GM18870 (cell line): Measurements from ENCODE around the gene ATP9B.
"Not testable (repeated sequence)": the region's sequence is repeated elsewhere in the genome, so short reads cannot be mapped to it uniquely, and the experiment has no call there.

Experiments used
- ATAC-seq: cut with Tn5 transposase; IDR thresholded peaks from one replicate; pipeline ENCODE4 v1.9.1; 2021; ENCODE audit warnings: moderate library complexity; ENCODE audit not compliant: unreplicated experiment

ATP9B gene

DNA sequence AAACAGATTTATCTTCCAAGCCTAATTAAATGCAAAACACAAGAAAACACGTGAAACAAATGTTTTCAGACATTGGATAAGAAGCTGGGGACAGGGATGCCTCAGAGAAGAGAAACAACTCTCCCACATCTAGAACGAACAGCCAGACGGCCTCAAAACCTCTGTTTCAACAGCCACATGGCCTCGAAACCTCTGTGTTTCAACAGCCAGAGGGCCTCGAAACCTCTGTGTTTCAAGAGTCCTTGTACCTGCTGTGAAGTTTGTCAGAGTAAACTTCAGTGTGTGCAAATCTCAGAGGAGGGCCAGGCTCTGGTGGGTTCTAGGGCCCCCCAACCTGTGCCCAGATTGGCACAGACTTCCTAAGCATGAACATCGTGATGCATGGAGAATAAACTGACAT is 283.2 kb downstream of the ATP9B start:
- no peak for ATAC-seq

DNA sequence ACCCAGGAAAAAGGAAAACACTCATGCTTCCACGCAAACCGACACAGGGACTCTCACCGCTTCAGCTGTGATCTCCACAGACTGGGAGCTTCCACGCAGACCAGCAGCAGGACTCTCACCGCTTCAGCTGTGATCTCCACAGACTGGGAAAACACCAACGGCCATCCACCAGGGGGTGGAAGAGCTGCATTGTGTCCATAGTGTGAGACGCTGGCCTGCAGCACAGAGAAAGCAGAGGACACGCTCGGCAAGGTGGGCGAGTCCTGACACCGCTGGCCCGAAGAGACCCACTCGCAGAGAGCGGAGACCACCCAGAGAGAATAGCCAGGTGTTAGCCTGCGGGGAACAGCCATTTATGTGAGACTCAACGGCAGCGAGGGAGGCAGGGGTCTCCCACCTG is 284.1 kb downstream of the ATP9B start:
- no peak for ATAC-seq

DNA sequence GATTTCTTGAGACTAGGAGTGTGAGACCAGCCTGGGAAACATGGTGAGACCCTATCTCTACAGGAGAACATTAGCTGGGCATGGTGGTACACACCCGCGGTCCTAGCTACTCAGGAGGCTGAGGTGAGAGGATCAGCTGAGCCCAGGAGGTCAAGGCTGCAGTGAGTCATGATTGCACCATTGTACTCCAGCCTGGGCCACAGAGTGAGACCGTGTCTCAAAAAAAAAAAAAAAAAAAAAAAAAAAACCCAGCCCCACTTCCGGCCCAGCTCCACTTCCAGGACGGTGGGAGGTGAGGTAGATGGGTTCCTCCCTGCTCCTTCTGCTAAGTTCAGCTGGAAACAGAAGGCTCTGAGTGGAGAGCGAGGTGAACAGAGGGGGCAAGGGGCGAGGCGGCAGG is 285.2 kb downstream of the ATP9B start:
- ATAC-seq, result no peak

DNA sequence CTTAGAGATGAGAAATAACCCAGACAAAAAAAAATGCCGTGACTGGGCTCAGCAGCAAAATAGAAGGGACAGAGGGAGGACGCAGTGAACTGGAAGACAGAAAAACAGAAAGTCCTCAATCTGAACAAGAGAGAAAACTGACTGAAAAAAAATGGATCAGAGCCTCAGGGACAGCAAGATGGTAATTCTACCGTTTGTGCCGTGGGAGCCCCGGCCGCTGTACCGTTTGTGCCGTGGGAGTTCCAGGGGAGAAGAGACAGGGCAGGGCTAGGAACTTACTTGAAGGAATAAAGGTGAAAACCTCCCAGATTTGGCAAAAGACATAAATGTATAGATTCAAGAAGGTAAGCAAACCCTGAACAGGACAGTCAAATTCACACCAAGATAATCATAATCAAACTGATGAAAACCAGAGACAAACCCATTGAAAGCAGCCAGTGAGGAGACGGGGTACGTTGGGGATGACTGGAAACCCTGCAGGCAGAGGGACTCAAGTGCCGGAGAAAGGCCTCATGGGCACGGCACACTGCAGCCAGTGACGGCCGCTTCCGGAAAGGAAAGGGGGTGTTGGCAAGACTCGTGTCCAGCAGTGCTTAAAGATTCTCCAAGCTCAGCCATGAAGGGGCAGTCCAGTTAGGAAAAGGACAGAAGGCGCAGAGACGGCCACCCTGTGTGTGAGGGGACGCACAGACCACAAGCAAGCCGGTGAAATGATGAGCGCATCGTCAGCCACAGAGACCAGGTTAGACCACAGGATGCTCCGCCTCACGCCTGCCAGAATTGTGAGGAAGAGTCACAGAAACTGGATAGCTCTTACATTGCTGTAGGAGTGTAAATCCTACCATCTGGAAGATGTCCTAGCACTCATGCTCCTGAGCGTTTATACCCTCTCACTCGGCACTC is 286.5 kb downstream of the ATP9B start:
- peak; percentile 37 for ATAC-seq

DNA sequence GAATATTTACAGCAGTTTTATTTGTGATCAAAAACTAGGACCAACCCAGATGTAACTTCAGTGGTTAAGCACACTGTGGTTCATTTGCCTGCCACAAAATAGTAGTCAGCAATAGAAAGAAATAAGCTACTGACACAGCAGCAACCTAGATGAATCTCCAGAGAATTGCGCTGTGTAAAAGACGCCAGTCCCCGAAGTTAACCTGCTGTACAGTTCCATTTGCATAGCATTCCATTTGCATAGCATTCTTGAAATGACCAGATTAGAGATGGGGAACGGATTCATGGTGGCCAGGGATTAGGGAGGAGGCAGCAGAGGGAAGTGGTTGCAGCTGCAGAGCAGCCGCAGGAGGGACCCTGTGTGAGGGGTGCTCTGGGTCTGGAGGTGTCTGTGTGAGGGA is 287.2 kb downstream of the ATP9B start:
- ATAC-seq, result peak; percentile 86

DNA sequence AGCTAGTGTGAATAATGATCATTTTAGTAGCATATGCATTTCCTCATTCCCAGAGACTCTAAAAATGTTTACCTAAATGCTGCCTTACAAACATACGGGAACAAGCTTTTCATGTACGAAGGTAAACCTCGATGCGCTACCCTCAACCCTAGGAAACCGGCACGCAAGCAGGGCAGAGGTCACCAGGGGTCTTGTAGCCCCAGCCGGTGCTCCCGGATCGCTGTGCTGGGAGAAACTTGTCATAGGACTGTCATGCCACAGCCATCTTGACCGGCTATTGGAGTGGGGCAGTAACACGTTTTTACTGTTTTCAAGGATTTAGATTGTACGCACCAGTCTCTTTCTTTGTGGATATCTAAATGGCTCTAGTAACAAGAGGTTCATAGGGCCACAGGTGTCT is 291.7 kb downstream of the ATP9B start:
- no peak for ATAC-seq

DNA sequence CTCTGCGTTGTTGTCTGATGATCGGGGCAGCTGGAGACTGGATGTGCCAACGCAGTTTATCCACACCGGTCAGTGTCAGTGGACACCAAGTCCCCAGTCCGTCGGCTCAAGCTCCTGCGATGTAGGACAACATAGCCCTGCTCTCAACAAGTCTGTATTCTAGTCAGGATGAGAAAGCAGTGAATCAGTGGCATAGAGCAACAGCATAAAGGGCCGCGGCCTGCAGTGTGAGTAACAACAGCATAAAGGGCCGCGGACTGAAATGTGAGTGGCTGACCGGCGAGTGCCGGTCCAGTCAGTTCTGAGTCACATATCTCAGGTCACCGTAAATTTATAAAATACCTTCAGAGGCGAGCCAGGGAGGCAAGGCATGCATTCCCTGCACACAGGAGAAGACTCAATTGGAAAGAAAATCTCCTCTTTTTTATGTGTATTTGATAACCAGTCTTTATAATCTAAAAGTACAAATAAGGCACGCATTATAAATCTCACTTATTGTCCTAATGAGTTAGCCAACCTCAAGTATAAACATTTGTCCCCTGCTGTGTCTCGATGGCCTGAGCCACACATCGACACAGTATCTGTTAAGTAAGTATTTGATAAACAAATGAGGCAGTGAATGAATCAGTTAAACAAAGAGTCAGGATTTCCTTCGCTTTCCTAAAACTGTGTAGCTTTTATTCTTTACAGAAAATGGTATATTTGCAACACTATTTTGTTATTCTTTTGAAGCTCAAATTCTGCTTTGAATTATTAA is 292.8 kb downstream of the ATP9B start:
- no peak for ATAC-seq

DNA sequence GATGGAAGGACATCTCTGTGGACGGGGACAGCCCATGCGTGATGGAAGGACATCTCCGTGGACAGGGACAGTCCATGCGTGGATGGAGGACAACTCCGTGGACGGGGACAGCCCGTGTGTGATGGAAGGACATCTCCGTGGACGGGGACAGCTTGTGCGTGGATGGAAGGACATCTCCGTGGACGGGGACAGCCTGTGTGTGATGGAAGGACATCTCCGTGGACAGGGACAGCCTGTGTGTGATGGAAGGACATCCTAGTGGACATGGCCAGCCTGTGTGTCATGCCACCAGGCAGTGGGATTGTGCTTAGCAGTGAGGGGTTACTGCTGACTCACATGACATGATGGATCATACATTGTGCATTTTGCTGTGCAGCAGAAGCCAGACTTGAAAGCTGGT is 296.5 kb downstream of the ATP9B start:
- no peak for ATAC-seq

DNA sequence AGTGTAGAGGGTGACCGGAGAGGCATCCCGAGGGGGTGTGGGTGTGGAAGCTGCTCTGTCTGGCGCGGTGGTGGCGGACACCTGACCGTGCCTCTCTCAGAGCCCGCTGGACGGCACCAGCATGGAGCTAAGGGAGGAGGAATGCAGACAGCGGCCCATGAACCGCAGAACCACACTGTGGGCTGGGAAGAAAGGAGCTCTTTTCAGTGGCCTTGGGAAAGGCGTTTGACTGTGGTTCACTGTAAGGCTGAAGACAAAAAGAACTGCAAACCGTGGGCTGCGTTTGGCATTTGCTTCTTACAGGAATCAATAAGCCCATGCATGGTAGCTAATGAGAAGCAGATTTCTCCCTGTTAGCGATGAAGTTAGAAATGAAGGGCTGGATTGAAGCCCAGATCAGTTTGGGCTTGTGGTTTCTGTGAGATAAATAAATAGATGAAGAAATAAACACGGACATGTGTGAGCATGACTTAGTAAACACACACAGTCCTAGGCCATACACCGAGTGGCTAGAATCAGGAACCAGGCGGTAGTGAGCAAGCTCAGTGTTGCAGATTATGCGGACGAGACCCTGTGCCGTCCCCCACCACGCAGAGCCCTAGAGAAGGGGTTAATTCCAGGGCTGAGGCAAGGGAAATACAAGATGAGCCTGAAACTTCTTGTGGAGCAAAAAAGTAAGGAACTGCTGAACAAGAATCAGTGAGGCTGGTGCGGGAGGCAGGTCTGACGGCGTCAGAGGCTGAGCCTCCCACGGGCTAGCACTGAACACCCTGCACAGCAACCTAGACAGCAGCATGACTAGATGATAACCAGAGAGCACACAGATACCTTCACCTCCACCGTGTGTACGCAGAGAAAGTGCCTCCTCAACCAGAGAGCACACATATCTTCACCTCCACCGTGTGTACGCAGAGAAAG is 297.2 kb downstream of the ATP9B start:
- no peak for ATAC-seq

DNA sequence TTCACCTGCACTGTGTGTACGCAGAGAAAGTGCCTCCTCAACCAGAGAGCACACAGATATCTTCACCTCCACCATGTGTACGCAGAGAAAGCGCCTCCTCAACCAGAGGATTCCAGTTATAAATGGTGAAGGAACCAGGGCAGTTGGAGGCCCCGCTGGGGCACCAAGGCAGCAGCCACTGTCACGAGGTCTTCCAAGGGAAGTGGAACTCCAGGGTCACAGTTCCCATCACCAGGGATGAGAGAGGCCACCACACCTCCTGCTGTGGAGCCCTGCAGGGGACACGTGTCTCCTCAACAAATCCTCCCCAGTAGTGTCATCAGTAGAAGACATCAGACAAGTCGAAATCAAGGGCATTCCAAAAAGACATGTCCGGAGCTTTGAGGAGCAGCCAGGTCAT is 298.3 kb downstream of the ATP9B start:
- ATAC-seq, result no peak

DNA sequence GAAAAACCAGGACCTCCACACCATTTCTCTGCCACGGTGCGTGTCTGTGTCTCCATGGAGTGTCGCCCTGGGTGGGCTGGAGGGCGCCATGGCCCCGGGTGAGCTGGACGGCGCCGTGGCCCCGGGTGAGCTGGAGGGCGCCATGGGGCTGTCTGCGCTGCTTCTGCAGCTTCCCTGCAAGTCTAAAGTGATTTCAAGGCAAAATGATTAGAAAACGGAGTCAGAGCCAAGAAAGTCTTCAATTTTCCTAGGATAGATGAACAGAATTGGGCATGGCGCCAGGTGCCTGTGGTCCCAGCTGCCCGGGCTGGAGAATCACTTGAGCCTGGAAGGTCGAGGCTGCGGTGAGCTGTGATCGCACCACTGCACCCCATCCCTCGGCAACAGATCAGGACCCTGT is 298.8 kb downstream of the ATP9B start:
- ATAC-seq, result no peak

DNA sequence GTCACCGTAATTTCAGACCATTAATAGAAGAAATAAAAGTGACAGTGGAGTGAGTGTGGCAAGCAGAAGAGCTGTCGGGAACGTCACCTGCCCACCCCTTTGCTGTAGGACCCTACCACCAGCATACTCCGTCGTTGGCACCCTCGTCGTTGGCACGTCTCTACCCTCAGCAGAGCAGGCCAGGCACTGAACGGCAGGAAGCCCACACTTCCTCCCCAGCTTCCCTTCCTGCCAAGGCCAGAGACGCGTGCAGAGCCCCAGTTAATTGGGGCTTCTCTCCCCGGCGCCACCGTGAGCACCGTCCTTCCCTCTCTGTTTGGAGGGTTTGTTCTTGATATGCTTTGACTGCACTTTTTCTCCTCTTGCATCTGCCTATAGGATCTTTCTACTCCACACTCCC is 299.5 kb downstream of the ATP9B start:
- ATAC-seq, result no peak

DNA sequence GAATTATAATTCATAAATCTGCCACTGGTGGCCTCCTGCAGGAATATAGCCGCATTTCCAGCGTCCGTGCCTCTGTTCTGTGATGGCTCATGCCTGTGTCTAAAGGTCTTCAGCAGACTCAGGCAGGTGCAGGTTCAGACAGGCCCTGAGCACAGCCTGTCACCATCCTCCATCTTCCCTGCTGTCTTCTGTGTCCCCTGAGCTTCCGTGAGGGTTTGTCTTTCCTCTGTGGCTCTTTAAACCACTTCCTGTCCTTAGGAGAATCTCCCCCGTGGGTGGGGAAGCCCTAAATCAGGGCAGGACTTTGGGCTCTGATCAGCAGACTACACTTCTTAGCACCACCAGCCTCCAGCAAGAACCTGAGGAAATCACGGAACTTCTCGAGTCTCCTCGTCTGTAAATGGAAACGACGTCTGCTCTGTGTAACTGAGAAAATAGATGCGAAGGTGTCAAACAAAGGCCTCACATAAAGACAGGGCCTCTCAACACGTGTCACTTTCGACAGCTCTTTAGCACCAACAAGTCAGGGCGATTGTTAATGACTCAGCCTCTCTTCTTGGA is 302.4 kb downstream of the ATP9B start:
- no peak for ATAC-seq

DNA sequence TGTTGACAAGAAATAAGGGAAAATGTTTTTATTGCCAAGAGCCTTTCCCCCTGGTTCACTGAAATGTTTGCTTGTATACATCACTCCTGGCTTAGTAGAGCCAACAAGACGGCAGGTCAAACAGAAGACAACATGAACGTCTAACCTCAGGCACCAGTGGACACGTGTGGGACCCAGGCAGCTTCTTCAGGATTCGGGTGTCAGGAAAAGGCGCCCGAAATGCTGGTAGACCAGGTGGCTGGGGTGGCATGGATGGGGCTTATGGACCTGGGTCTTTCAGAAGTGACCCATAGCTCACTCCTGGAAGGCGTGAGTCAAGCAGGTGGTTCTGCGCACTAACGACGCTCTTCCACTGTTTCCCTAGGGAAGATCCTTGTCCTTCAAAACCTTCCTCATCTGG is 303.3 kb downstream of the ATP9B start:
- no peak for ATAC-seq

DNA sequence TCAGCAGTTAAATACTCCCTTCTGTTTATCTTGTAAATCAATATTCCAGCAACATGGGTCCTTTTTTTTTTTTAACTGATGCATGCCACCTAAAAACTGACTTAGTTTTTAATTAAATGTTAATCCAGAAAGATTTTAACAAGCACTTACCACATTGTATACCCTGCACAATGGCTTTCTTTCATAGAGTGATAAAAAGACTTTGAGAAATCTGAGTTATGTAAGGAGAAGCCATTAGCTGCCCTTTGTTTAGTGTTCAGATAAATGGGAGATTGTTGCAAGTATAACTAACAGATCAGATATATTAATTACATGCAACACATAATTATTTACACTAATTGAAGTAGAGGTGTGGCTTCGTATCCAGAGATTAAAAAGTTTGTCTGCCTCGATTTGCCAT is 303.8 kb downstream of the ATP9B start:
- no peak for ATAC-seq

DNA sequence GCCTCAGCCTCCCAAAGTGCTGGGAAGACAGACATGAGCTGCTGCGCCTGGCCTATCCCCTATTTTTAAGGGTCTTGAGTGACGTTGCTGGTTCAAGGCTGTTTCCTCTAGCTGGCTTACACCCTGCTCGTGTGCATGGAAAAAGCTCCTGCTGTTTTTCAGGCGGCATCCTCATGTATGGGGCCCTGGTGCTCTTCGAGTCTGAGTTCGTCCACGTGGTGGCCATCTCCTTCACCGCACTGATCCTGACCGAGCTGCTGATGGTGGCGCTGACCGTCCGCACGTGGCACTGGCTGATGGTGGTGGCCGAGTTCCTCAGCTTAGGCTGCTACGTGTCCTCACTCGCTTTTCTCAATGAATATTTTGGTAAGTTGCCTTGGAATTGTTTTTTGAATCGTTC is 304.5 kb downstream of the ATP9B start:
- no peak for ATAC-seq

DNA sequence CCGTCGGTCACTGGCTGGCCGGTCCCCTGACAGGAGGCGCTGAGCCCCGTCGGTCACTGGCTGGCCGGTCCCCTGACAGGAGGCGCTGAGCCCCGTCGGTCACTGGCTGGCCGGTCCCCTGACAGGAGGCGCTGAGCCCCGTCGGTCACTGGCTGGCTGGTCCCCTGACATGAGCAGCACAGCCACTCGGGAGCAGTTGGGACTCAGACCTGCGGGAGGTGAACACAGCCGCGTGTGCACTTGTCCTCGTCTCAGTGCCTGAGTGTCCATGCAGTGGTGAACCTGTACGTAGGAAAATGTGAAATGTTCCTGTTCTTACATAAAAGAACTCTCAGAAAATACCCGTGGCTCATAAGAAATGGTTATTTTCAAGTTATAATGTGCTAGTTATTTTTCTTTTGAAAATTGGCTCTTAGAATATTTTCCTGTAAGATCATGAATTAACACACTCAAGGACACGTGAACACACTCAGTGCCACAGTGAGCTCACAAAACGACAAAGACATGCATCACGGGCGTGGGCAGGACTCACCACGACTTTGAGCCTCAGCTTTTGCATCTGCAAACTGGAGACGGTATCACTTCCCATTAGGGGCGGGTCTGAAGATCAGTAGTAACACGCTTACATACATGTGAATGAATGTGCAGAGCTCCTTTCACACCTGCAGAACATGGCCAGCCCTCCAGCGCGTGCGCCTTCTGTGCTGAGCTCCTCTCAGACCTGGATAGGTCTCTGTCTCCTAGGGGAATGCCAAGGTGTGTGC is 305.4 kb downstream of the ATP9B start:
- ATAC-seq, result peak; percentile 55

DNA sequence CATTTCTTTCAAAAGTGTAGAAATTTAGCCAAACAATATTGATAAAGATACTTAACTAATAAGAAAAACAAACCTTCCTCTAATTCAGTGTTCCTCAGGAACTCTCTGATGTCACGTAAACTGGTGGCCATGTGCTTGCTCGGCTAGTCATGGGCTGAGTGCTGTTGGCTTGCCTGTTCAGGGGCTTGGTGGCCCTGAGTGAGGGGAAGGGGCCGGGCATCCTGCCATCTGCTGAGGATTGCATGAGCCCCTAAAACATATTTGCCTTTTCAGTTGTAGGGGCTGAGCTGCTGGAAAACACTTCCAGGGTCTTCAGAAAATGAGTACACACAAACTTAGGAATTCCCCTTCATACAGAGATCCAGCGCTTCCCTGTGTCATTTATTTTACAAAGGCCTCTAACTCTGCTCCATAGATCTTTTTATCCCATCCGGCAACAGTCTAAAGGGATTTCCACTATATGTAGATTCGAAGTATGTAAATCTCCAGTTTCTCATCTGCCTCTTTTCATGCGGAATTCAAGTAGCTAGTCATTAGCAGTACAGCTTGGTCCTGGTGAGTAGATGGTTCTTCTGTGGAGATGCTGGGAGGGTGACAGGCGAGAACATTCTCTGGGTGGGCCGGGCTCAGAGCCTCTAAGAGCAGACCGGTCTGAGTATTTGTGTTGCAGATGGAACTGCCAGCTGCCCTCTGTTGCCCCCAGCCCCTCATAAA is 306.4 kb downstream of the ATP9B start:
- no peak for ATAC-seq

DNA sequence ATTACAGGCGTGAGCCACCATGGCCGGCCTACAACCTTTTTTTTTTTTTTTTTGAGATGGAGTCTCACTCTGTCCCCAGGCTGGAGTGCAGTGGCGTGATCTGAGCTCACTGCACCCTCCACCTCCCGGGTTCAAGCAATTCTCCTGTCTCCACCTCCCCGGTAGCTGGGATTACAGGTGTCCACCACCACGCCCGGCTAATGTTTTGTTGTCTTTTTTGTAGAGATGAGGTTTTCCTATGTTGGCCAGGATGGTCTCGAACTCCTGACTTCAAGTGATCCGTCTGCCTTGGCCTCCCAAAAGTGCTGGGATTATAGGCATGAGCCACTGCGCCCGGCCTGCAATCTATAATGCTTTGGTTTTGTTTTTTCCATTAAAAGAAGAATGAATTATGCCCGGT is 307.5 kb downstream of the ATP9B start:
- not testable (repeated sequence) for ATAC-seq
